ENCODE results near the gene TRPC4AP.

- no peak for TF ChIP-seq CTCF (IDR thresholded peaks at IDR 0.05)
- TF ChIP-seq POLR2A (IDR thresholded peaks at IDR 0.05): no peak
- TF ChIP-seq EP300 (IDR thresholded peaks at IDR 0.05): no peak
These were observed 86.6 kb downstream of the TRPC4AP start for GRCh38 chr20:35006009-35006408.
